Gastroesophageal sphincter (tissue), 4 donors: ENCODE measurements around the gene PODXL2. TPM values are rescaled to one million over a fixed set of nuclear protein-coding genes. Genes with fewer than 3 reads are reported as not detected.

Experiments used
- ATAC-seq: fragments of 150-250 bp; one replicate; pipeline ENCODE4 v1.9.1; 2016; ENCODE audit warnings: mild to moderate bottlenecking, moderate library complexity
- H3K27ac ChIP-seq, 4 donors: fragments of 200-600 bp; sonication (generic) in 3 of 4; 1 replicate in 3 of 4; 2 replicates in 1 of 4; pipeline ENCODE4 v1.5.1; 2016 to 2019
- H3K27me3 ChIP-seq: fragments of 200-600 bp; sonication (generic); one replicate; pipeline ENCODE4 v1.5.1; 2019
- H3K36me3 ChIP-seq, 2 donors: fragments of 200-600 bp; sonication (generic); one replicate each; pipeline ENCODE4 v1.5.1; 2019; ENCODE audit warnings: control low read depth in 1 of 2
- H3K4me1 ChIP-seq, 3 donors: fragments of 200-600 bp; sonication (generic); 1 replicate in 2 of 3; 2 replicates in 1 of 3; pipeline ENCODE4 v1.5.1; 2016 to 2019; ENCODE audit warnings: control low read depth in 2 of 3
- H3K4me3 ChIP-seq, 2 donors: fragments of 200-600 bp; sonication (generic); one replicate each; pipeline ENCODE4 v1.5.1; 2019; ENCODE audit warnings: mild to moderate bottlenecking in 1 of 2, moderate library complexity in 1 of 2
- H3K9me3 ChIP-seq, 3 donors: fragments of 200-600 bp; sonication (generic); one replicate each; pipeline ENCODE4 v1.5.1; 2017 to 2019; ENCODE audit warnings: control low read depth in 2 of 3
- CTCF ChIP-seq, 4 experiments: fragments of 200-600 bp in 2 of 4; fragments of 450-650 bp in 2 of 4; sonication (generic) in 1 of 4; IDR thresholded peaks; one replicate each; pipeline ENCODE4 v1.5.1; 2017 to 2019; ENCODE audit warnings: antibody characterized with exemption in 4 of 4, mild to moderate bottlenecking in 2 of 4, moderate library complexity in 2 of 4
- EP300 ChIP-seq: sonication (generic); formaldehyde crosslinking; IDR thresholded peaks from one replicate; pipeline ENCODE4 v1.6.1; 2017; ENCODE audit warnings: antibody characterized with exemption, mild to moderate bottlenecking
- POLR2A ChIP-seq, 2 donors: fragments of 450-650 bp; IDR thresholded peaks; one replicate each; pipeline ENCODE4 v1.6.1; 2017; ENCODE audit warnings: antibody characterized with exemption in 2 of 2, mild to moderate bottlenecking in 2 of 2, moderate library complexity in 1 of 2
- POLR2AphosphoS5 ChIP-seq: sonication (generic); formaldehyde crosslinking; IDR thresholded peaks from one replicate; pipeline ENCODE4 v1.6.1; 2017; ENCODE audit warnings: antibody characterized with exemption
- WGBS, 2 donors: methylation state at CpG; one replicate each; pipeline ENCODE4 v1.1.5; 2018; ENCODE audit warnings: low coverage in 1 of 2; 5-methylcytosine and 5-hydroxymethylcytosine counted together
- total RNA-seq, 4 donors: library from RNA; depleted of rRNA; stranded (reverse); fragments of >200 nt; gene quantifications; one replicate each; pipeline ENCODE4 v1.1.0, GENCODE V29; 2016

PODXL2 gene
- total RNA-seq, 4 donors from 2014 or later: 1.9 to 2.8 (median 2.3) TPM

GRCh38 chr3:127630811-127631714 lies 2.1 kb downstream of the PODXL2 start:
- TF ChIP-seq POLR2AphosphoS5: no peak
- no peak for TF ChIP-seq POLR2A (IDR thresholded peaks at IDR 0.05)
- TF ChIP-seq EP300: no peak
- TF ChIP-seq CTCF (IDR thresholded peaks at IDR 0.05): no peak
- H3K9me3 ChIP-seq: no peaks in the 10 kb centered on the region
- H3K36me3 ChIP-seq: no peaks in the 10 kb centered on the region
- no peak overlapping the region for H3K27ac ChIP-seq
- peaks cover 10% of the 10 kb centered on the region for H3K27me3 ChIP-seq
- ATAC-seq: no peak
- 84 to 89% methylated on average over 3 to 10 of the region's 12 CpGs for WGBS, 2 donors
- peaks cover 0 to 16% (median 8%) of the 10 kb centered on the region in 3 donors for H3K4me1 ChIP-seq
- no peak overlapping the region for H3K4me3 ChIP-seq

- WGBS, 2 donors: 41 to 57% methylated on average over 3 to 5 of the region's 8 CpGs
Observed at GRCh38 chr3:127632035-127632820, 3.2 kb downstream of the PODXL2 start.

GRCh38 chr3:127634653-127635052 lies 5.7 kb downstream of the PODXL2 start:
- no peak for TF ChIP-seq CTCF (IDR thresholded peaks at IDR 0.05)
- TF ChIP-seq POLR2AphosphoS5: no peak
- TF ChIP-seq POLR2A (IDR thresholded peaks at IDR 0.05): no peak
- no peak for TF ChIP-seq EP300
- ATAC-seq: no peak
- H3K27ac ChIP-seq: no peak overlapping the region
- no peaks in the 10 kb centered on the region for H3K9me3 ChIP-seq
- no peak overlapping the region for H3K4me3 ChIP-seq
- H3K36me3 ChIP-seq: no peaks in the 10 kb centered on the region
- peaks cover 0 to 8% (median 5%) of the 10 kb centered on the region in 3 donors for H3K4me1 ChIP-seq
- peaks cover 10% of the 10 kb centered on the region for H3K27me3 ChIP-seq
- whole genome bisulfite sequencing, 2 donors: 90 to 93% methylated on average over 7 to 12 of the region's 12 CpGs

More at GRCh38 chr3:127632035-127632820, 3.2 kb downstream of the PODXL2 start:
- no peak overlapping the region for H3K27ac ChIP-seq
- H3K4me3 ChIP-seq: no peak overlapping the region
- peaks cover 10% of the 10 kb centered on the region for H3K27me3 ChIP-seq
- no peaks in the 10 kb centered on the region for H3K9me3 ChIP-seq
- H3K4me1 ChIP-seq: peaks cover 0 to 16% (median 8%) of the 10 kb centered on the region in 3 donors
- H3K36me3 ChIP-seq: no peaks in the 10 kb centered on the region
- TF ChIP-seq EP300 (no peak), CTCF (IDR thresholded peaks at IDR 0.05) (no peak), POLR2AphosphoS5 (no peak), POLR2A (IDR thresholded peaks at IDR 0.05) (no peak)
- no peak for ATAC-seq

GRCh38 chr3:127637546-127637945 lies 8.6 kb downstream of the PODXL2 start:
- H3K9me3 ChIP-seq: no peaks in the 10 kb centered on the region
- H3K27me3 ChIP-seq: peaks cover 5% of the 10 kb centered on the region
- H3K4me1 ChIP-seq: no peaks in the 10 kb centered on the region
- no peak for ATAC-seq
- no peak overlapping the region for H3K4me3 ChIP-seq
- no peaks in the 10 kb centered on the region for H3K36me3 ChIP-seq
- TF ChIP-seq POLR2A (IDR thresholded peaks at IDR 0.05) (no peak), CTCF (IDR thresholded peaks at IDR 0.05) (no peak), POLR2AphosphoS5 (no peak), EP300 (no peak)
- no peak overlapping the region for H3K27ac ChIP-seq
- WGBS, 2 donors: 58 to 65% methylated on average over 3 of the region's 3 CpGs
